Left ventricle myocardium inferior (tissue), 1 donor: Measurements from ENCODE around the gene GABRR2. TPM values are rescaled to one million over a fixed set of nuclear protein-coding genes. Genes with fewer than 3 reads are reported as not detected.
"Not testable (repeated sequence)": the region's sequence is repeated elsewhere in the genome, so short reads cannot be mapped to it uniquely, and the experiment has no call there.

Experiments used
- DNase-seq: peaks from one replicate; pipeline ENCODE4 v3.0.0-alpha.2; 2020
- H3K27ac ChIP-seq: fragments of 200-600 bp; replicated peaks from 2 replicates; pipeline ENCODE4 v1.8.0; 2021
- H3K27me3 ChIP-seq: fragments of 200-600 bp; 2 replicates; pipeline ENCODE4 v1.8.0; 2021; ENCODE audit warnings: low read depth
- H3K36me3 ChIP-seq: fragments of 200-600 bp; 2 replicates; pipeline ENCODE4 v1.8.0; 2021
- H3K4me1 ChIP-seq: fragments of 200-600 bp; 2 replicates; pipeline ENCODE4 v1.8.0; 2021
- H3K4me3 ChIP-seq: fragments of 200-600 bp; 2 replicates; pipeline ENCODE4 v1.8.0; 2021; ENCODE audit warnings: mild to moderate bottlenecking, moderate library complexity
- H3K9me3 ChIP-seq: fragments of 200-600 bp; replicated peaks from 2 replicates; pipeline ENCODE4 v1.8.0; 2021
- CTCF ChIP-seq: fragments of 200-600 bp; IDR thresholded peaks from 2 replicates; pipeline ENCODE4 v1.8.0; 2021; ENCODE audit warnings: antibody characterized with exemption, mild to moderate bottlenecking, borderline replicate concordance
- intact Hi-C: fragments of 100-400 bp; cut with micrococcal nuclease; formaldehyde crosslinking; loops from one replicate; pipeline ENCODE4 v1.11.0; 2022
- total RNA-seq: library from RNA; stranded (reverse); fragmentation: NEBNext Ultra II Directional; extraction: Animal tissue kit (Norgen Biotek cat#: 25700); gene quantifications from one replicate; pipeline ENCODE4 v1.2.1, GENCODE V29; 2021
- donor health status: DM: no; HTN: yes; CAD: no; lungs with severe emphysema.

Gene GABRR2
- total RNA-seq, 1 donor from 2014 or later: 0.69 TPM

GRCh38 chr6:89297695-89298351, 17.3 kb downstream of the GABRR2 start:
- Histone ChIP-seq H3K36me3 (no peaks in the 10 kb centered on the region), H3K27ac (peak overlapping the region; percentile 70), H3K4me1 (peaks cover 18% of the 10 kb centered on the region), H3K9me3 (no peaks in the 10 kb centered on the region), H3K27me3 (no peaks in the 10 kb centered on the region), H3K4me3 (peak overlapping the region; percentile 30)
- no peak for TF ChIP-seq CTCF
- intact Hi-C loops: no loop called here
- peak; percentile 44 for DNase-seq

GRCh38 chr6:89295981-89296380, 19.1 kb downstream of the GABRR2 start:
- Histone ChIP-seq H3K4me1 (peaks cover 18% of the 10 kb centered on the region), H3K27me3 (no peaks in the 10 kb centered on the region), H3K9me3 (no peaks in the 10 kb centered on the region), H3K4me3 (no peak overlapping the region), H3K27ac (no peak overlapping the region), H3K36me3 (no peaks in the 10 kb centered on the region)
- no peak for DNase-seq
- TF ChIP-seq CTCF: no peak
- intact Hi-C loops: no loop called here

GRCh38 chr6:89295116-89295515, 20.0 kb downstream of the GABRR2 start:
- H3K27me3 ChIP-seq, H3K4me3 ChIP-seq, H3K9me3 ChIP-seq, DNase-seq, intact Hi-C loops, H3K36me3 ChIP-seq, H3K27ac ChIP-seq: not testable (repeated sequence)
- peaks cover 18% of the 10 kb centered on the region for H3K4me1 ChIP-seq

GRCh38 chr6:89291256-89291819, 23.8 kb downstream of the GABRR2 start:
- no peak for TF ChIP-seq CTCF
- DNase-seq: no peak
- no peaks in the 10 kb centered on the region for H3K36me3 ChIP-seq
- no peaks in the 10 kb centered on the region for H3K4me1 ChIP-seq
- no peaks in the 10 kb centered on the region for H3K27me3 ChIP-seq
- H3K9me3 ChIP-seq: no peaks in the 10 kb centered on the region
- no peak overlapping the region for H3K4me3 ChIP-seq
- no peak overlapping the region for H3K27ac ChIP-seq
- intact Hi-C loops: no loop called here

- no peaks in the 10 kb centered on the region for H3K4me1 ChIP-seq
- no peaks in the 10 kb centered on the region for H3K27me3 ChIP-seq
- no peaks in the 10 kb centered on the region for H3K36me3 ChIP-seq
- DNase-seq: no peak
- TF ChIP-seq CTCF: no peak
- intact Hi-C loops: no loop called here
- no peak overlapping the region for H3K27ac ChIP-seq
- no peak overlapping the region for H3K4me3 ChIP-seq
- no peaks in the 10 kb centered on the region for H3K9me3 ChIP-seq
Measured at GRCh38 chr6:89290401-89291155, 24.5 kb downstream of the GABRR2 start.

- intact Hi-C loops: no loop called here
- Histone ChIP-seq H3K4me3 (no peak overlapping the region), H3K9me3 (no peaks in the 10 kb centered on the region), H3K4me1 (no peaks in the 10 kb centered on the region), H3K27me3 (no peaks in the 10 kb centered on the region), H3K27ac (no peak overlapping the region), H3K36me3 (no peaks in the 10 kb centered on the region)
- no peak for TF ChIP-seq CTCF
- DNase-seq: no peak
Measured at GRCh38 chr6:89289710-89290109, 25.4 kb downstream of the GABRR2 start.
